ENCODE data around the gene ABLIM1.

Gene ABLIM1

GRCh38 chr10:114629824-114630730, 28.0 kb downstream of the ABLIM1 start:
- H3K36me3 ChIP-seq (replicated peaks; ENCODE audit: low read depth, low read length) = no peaks in the 10 kb centered on the region
- no peak overlapping the region for H3K4me2 ChIP-seq (ENCODE audit: low read length)
- 0 out of 2 replicates have a peak, but pooled peaks cover 2% of the 10 kb centered on the region for H4K20me1 ChIP-seq (ENCODE audit: insufficient read depth, low read length)
- H3K4me3 ChIP-seq (ENCODE audit: low read length) = no peak overlapping the region
- peaks cover 14% of the 10 kb centered on the region for H3K4me1 ChIP-seq (ENCODE audit: low read length)
- H3K9me3 ChIP-seq (ENCODE audit: insufficient read depth, low read length) = no peaks in the 10 kb centered on the region
- H3K27ac ChIP-seq (ENCODE audit: low read length) = no peak overlapping the region
- TF ChIP-seq CTCF (IDR thresholded peaks at IDR 0.05; ENCODE audit: low read depth, low read length) (no peak), EZH2phosphoT487 (IDR thresholded peaks at IDR 0.05; ENCODE audit: low read depth) (no peak)
- H3K9ac ChIP-seq (ENCODE audit: low read length) = no peak overlapping the region
- no peak overlapping the region for H2AFZ ChIP-seq (ENCODE audit: low read depth, low read length)
- peaks cover 39% of the 10 kb centered on the region for H3K27me3 ChIP-seq (ENCODE audit: low read depth, low read length)
- H3K79me2 ChIP-seq (ENCODE audit: low read length) = no peaks in the 10 kb centered on the region

GRCh38 chr10:114629083-114629823, 28.8 kb downstream of the ABLIM1 start:
- Histone ChIP-seq H3K27me3 (ENCODE audit: low read depth, low read length) (peaks cover 36% of the 10 kb centered on the region), H3K4me3 (ENCODE audit: low read length) (no peak overlapping the region), H3K4me2 (ENCODE audit: low read length) (no peak overlapping the region), H3K9me3 (ENCODE audit: insufficient read depth, low read length) (no peaks in the 10 kb centered on the region), H3K79me2 (ENCODE audit: low read length) (no peaks in the 10 kb centered on the region), H2AFZ (ENCODE audit: low read depth, low read length) (no peak overlapping the region), H3K27ac (ENCODE audit: low read length) (no peak overlapping the region), H3K4me1 (ENCODE audit: low read length) (peaks cover 14% of the 10 kb centered on the region), H3K9ac (ENCODE audit: low read length) (no peak overlapping the region), H4K20me1 (ENCODE audit: insufficient read depth, low read length) (0 out of 2 replicates have a peak, but pooled peaks cover 2% of the 10 kb centered on the region), H3K36me3 (replicated peaks; ENCODE audit: low read depth, low read length) (no peaks in the 10 kb centered on the region)
- TF ChIP-seq CTCF (IDR thresholded peaks at IDR 0.05; ENCODE audit: low read depth, low read length) (no peak), EZH2phosphoT487 (IDR thresholded peaks at IDR 0.05; ENCODE audit: low read depth) (no peak)

DNA sequence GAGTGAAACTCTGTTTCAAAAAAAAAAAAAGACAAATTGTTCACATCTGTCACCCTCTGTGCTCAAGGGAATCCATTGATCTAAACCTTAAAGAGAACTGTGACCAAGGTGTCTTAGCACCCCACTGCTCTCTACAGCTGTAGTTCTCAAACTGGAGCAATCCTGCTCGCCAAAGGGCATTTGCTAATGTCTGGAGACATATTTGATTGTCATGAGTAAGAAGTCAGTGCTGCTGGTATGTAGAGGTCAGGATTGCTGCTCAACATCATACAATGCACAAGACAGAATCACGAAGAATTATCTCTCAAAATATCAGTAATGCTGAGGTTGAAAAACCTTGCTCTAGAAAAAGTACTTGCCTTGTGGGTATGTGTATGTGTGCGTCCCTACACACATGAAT, 30.0 kb downstream of the ABLIM1 start:
- Histone ChIP-seq H3K27me3 (ENCODE audit: low read depth, low read length) (peaks cover 30% of the 10 kb centered on the region), H3K4me3 (ENCODE audit: low read length) (no peak overlapping the region), H3K36me3 (replicated peaks; ENCODE audit: low read depth, low read length) (no peaks in the 10 kb centered on the region), H2AFZ (ENCODE audit: low read depth, low read length) (no peak overlapping the region), H3K9ac (ENCODE audit: low read length) (no peak overlapping the region), H3K9me3 (ENCODE audit: insufficient read depth, low read length) (no peaks in the 10 kb centered on the region), H3K27ac (ENCODE audit: low read length) (no peak overlapping the region), H4K20me1 (ENCODE audit: insufficient read depth, low read length) (0 out of 2 replicates have a peak, but pooled peaks cover 2% of the 10 kb centered on the region), H3K79me2 (ENCODE audit: low read length) (no peaks in the 10 kb centered on the region), H3K4me1 (ENCODE audit: low read length) (peaks cover 8% of the 10 kb centered on the region), H3K4me2 (ENCODE audit: low read length) (no peak overlapping the region)
- TF ChIP-seq CTCF (IDR thresholded peaks at IDR 0.05; ENCODE audit: low read depth, low read length) (no peak), EZH2phosphoT487 (IDR thresholded peaks at IDR 0.05; ENCODE audit: low read depth) (no peak)

DNA sequence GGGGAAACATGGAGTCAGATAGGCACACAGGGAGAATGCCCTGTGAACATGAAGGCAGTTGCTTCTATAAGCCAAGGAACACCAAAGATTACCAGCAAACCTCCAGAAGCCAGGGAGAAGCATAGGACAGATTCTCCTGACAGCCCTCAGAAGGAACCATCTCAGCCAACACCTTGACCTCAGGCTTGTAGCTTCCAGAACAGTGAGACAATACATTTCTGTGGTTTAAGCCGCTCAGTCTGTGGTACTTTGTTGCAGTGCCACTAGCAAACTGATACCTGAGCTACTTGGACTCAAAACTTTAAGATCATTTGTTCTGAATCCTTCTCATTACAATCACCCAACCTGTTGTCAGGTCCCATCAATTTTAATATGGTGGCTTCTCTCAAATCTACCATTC, 31.2 kb downstream of the ABLIM1 start:
- Histone ChIP-seq H3K4me1 (ENCODE audit: low read length) (no peaks in the 10 kb centered on the region), H3K4me3 (ENCODE audit: low read length) (no peak overlapping the region), H2AFZ (ENCODE audit: low read depth, low read length) (no peak overlapping the region), H3K27me3 (ENCODE audit: low read depth, low read length) (peaks cover 18% of the 10 kb centered on the region), H4K20me1 (ENCODE audit: insufficient read depth, low read length) (no peaks in the 10 kb centered on the region), H3K79me2 (ENCODE audit: low read length) (no peaks in the 10 kb centered on the region), H3K9me3 (ENCODE audit: insufficient read depth, low read length) (no peaks in the 10 kb centered on the region), H3K36me3 (replicated peaks; ENCODE audit: low read depth, low read length) (no peaks in the 10 kb centered on the region), H3K9ac (ENCODE audit: low read length) (no peak overlapping the region), H3K27ac (ENCODE audit: low read length) (no peak overlapping the region), H3K4me2 (ENCODE audit: low read length) (no peak overlapping the region)
- no peak for TF ChIP-seq CTCF (IDR thresholded peaks at IDR 0.05; ENCODE audit: low read depth, low read length)
- TF ChIP-seq EZH2phosphoT487 (IDR thresholded peaks at IDR 0.05; ENCODE audit: low read depth) = no peak
